ENCODE results near the gene OTULINL.

The OTULINL gene

GRCh38 chr5:14587150-14587549 is 5.6 kb downstream of the OTULINL start (continued):
- TF ChIP-seq REST (tag by site-specific recombination; IDR thresholded peaks at IDR 0.05) (no peak), ZNF280C (tag by site-specific recombination; IDR thresholded peaks at IDR 0.05) (no peak), ZNF391 (tag by site-specific recombination; IDR thresholded peaks at IDR 0.05; ENCODE audit: borderline replicate concordance, low read depth) (no peak)

GRCh38 chr5:14588145-14588544 is 6.6 kb downstream of the OTULINL start:
- ChIA-PET CTCF (interaction anchor here (1.0 kb wide), 1 partner anchor 31 kb away, joined by 3 read pairs; no protein-coding TSS in a partner anchor), POLR2A (no interaction called here)
- Histone ChIP-seq H3K4me1 (ENCODE audit: control insufficient read depth, insufficient read depth, low read length) (no peaks in the 10 kb centered on the region), H3K36me3 (ENCODE audit: control insufficient read depth in 2 of 2, insufficient read depth in 1 of 2, low read length in 2 of 2) (peaks cover 0 to 8% of the 10 kb centered on the region in 2 experiments; a peak in 1 of 3 replicates), H3K4me3 (ENCODE audit: low read depth, low read length) (no peak overlapping the region), H3K9me3 (ENCODE audit: control insufficient read depth, insufficient read depth, low read depth, low read length) (no peaks in the 10 kb centered on the region), H3K27ac (ENCODE audit: extremely low read depth, low read depth, low read length) (no peak overlapping the region)
- TF ChIP-seq ZNF585B (tag by site-specific recombination; IDR thresholded peaks at IDR 0.05) (no peak), ZSCAN16 (tag by site-specific recombination; IDR thresholded peaks at IDR 0.05) (no peak), ZFHX2 (tag by site-specific recombination; conservative IDR thresholded peaks at IDR 0.05) (no peak), ZNF521 (tag by site-specific recombination; IDR thresholded peaks at IDR 0.05) (no peak), ZNF610 (tag by site-specific recombination; IDR thresholded peaks at IDR 0.05; ENCODE audit: borderline replicate concordance) (no peak), ZNF623 (tag by site-specific recombination; IDR thresholded peaks at IDR 0.05) (no peak), HOXA7 (CRISPR knock-in tag; IDR thresholded peaks at IDR 0.05; ENCODE audit: borderline replicate concordance) (no peak), TSHZ1 (tag by site-specific recombination; IDR thresholded peaks at IDR 0.05; ENCODE audit: borderline replicate concordance) (no peak), ZNF707 (tag by site-specific recombination; IDR thresholded peaks at IDR 0.05) (no peak), ZBTB49 (tag by site-specific recombination; IDR thresholded peaks at IDR 0.05; ENCODE audit: low read depth) (no peak), ZNF639 (tag by site-specific recombination; IDR thresholded peaks at IDR 0.05) (no peak), ZNF704 (tag by site-specific recombination; IDR thresholded peaks at IDR 0.05) (no peak), ZNF791 (tag by site-specific recombination; IDR thresholded peaks at IDR 0.05) (no peak), ZNF155 (tag by site-specific recombination; IDR thresholded peaks at IDR 0.05) (no peak), GFI1B (tag by site-specific recombination; IDR thresholded peaks at IDR 0.05) (no peak), ZNF18 (tag by site-specific recombination; IDR thresholded peaks at IDR 0.05) (no peak), ZBTB48 (tag by site-specific recombination; IDR thresholded peaks at IDR 0.05) (no peak)
